HEK293 (cell line): Measurements from ENCODE around the gene CAMK2N1.

Source experiments
- FEZF1 ChIP-seq: fragments of 450-650 bp; formaldehyde crosslinking; IDR thresholded peaks from 2 replicates; pipeline ENCODE4 v1.5.1; 2016; ENCODE audit warnings: missing biosample characterization, missing genetic modification characterization
- GLI2 ChIP-seq: fragments of 450-650 bp; formaldehyde crosslinking; IDR thresholded peaks from 2 replicates; pipeline ENCODE4; 2017; ENCODE audit warnings: missing biosample characterization, missing genetic modification characterization, low read depth, borderline replicate concordance
- GLI4 ChIP-seq: fragments of 450-650 bp; formaldehyde crosslinking; IDR thresholded peaks from 2 replicates; pipeline ENCODE4 v1.5.1; 2016; ENCODE audit warnings: missing biosample characterization, missing genetic modification characterization
- KLF10 ChIP-seq: fragments of 450-650 bp; IDR thresholded peaks from 2 replicates; pipeline ENCODE4 v1.5.1; 2018; ENCODE audit warnings: missing biosample characterization, mild to moderate bottlenecking, missing genetic modification characterization
- KLF8 ChIP-seq: fragments of 450-650 bp; formaldehyde crosslinking; IDR thresholded peaks from 2 replicates; pipeline ENCODE4 v1.5.1; 2016; ENCODE audit warnings: missing biosample characterization, missing genetic modification characterization
- ZNF114 ChIP-seq: fragments of 450-650 bp; formaldehyde crosslinking; IDR thresholded peaks from 2 replicates; pipeline ENCODE4 v1.5.0; 2017; ENCODE audit warnings: missing biosample characterization, missing genetic modification characterization
- ZNF132 ChIP-seq: fragments of 450-650 bp; formaldehyde crosslinking; IDR thresholded peaks from 2 replicates; pipeline ENCODE4 v1.5.1; 2017; ENCODE audit warnings: missing biosample characterization, missing genetic modification characterization, borderline replicate concordance
- ZNF404 ChIP-seq: fragments of 450-650 bp; formaldehyde crosslinking; IDR thresholded peaks from 2 replicates; pipeline ENCODE4 v1.5.1; 2017; ENCODE audit warnings: missing biosample characterization, missing genetic modification characterization
- ZNF423 ChIP-seq: fragments of 450-650 bp; formaldehyde crosslinking; IDR thresholded peaks from 2 replicates; pipeline ENCODE4 v1.5.1; 2016; ENCODE audit warnings: missing biosample characterization, missing genetic modification characterization
- ZNF426 ChIP-seq: fragments of 450-650 bp; formaldehyde crosslinking; IDR thresholded peaks from 2 replicates; pipeline ENCODE4 v1.5.1; 2017; ENCODE audit warnings: missing biosample characterization, missing genetic modification characterization, mild to moderate bottlenecking, inconsistent platforms, moderate library complexity
- ZNF521 ChIP-seq: fragments of 450-650 bp; formaldehyde crosslinking; IDR thresholded peaks from 2 replicates; pipeline ENCODE4 v1.5.1; 2017; ENCODE audit warnings: missing biosample characterization, mild to moderate bottlenecking, missing genetic modification characterization
- ZNF548 ChIP-seq: fragments of 450-650 bp; formaldehyde crosslinking; IDR thresholded peaks from 2 replicates; pipeline ENCODE4 v1.5.1; 2016; ENCODE audit warnings: missing biosample characterization, missing genetic modification characterization
- ZNF560 ChIP-seq: fragments of 450-650 bp; formaldehyde crosslinking; IDR thresholded peaks from 2 replicates; pipeline ENCODE4 v1.5.1; 2017; ENCODE audit warnings: missing biosample characterization, missing genetic modification characterization, borderline replicate concordance
- ZNF660 ChIP-seq: fragments of 450-650 bp; IDR thresholded peaks from 2 replicates; pipeline ENCODE4 v1.5.1; 2018; ENCODE audit warnings: missing biosample characterization, mild to moderate bottlenecking, missing genetic modification characterization
- ZNF664 ChIP-seq: fragments of 450-650 bp; formaldehyde crosslinking; IDR thresholded peaks from 2 replicates; pipeline ENCODE4 v1.5.1; 2016; ENCODE audit warnings: missing biosample characterization, missing genetic modification characterization
- ZNF747 ChIP-seq: fragments of 450-650 bp; formaldehyde crosslinking; IDR thresholded peaks from 2 replicates; pipeline ENCODE4 v1.5.1; 2016; ENCODE audit warnings: missing biosample characterization, missing genetic modification characterization
- ZNF843 ChIP-seq: fragments of 450-650 bp; formaldehyde crosslinking; IDR thresholded peaks from 2 replicates; pipeline ENCODE4 v1.5.1; 2016; ENCODE audit warnings: missing biosample characterization, missing genetic modification characterization
- TF ChIP-seq, protein P1 (sequence below): fragments of 450-650 bp; formaldehyde crosslinking; IDR thresholded peaks from 2 replicates; pipeline ENCODE4 v1.5.1; 2017; ENCODE audit warnings: missing biosample characterization, missing genetic modification characterization
- TF ChIP-seq, protein P2 (sequence below): fragments of 450-650 bp; formaldehyde crosslinking; IDR thresholded peaks from 2 replicates; pipeline ENCODE4 v1.5.1; 2016; ENCODE audit warnings: missing biosample characterization, missing genetic modification characterization
- TF ChIP-seq, protein P3 (sequence below): fragments of 450-650 bp; formaldehyde crosslinking; IDR thresholded peaks from 2 replicates; pipeline ENCODE4 v1.5.1; 2017; ENCODE audit warnings: missing biosample characterization, missing genetic modification characterization
- TF ChIP-seq, protein P4 (sequence below): fragments of 450-650 bp; formaldehyde crosslinking; IDR thresholded peaks from 2 replicates; pipeline ENCODE4 v1.5.1; 2016; ENCODE audit warnings: missing biosample characterization, missing genetic modification characterization
- TF ChIP-seq, protein P5 (sequence below): fragments of 450-650 bp; formaldehyde crosslinking; IDR thresholded peaks from 2 replicates; pipeline ENCODE4 v1.5.1; 2016; ENCODE audit warnings: missing biosample characterization, missing genetic modification characterization
- TF ChIP-seq, protein P6 (sequence below): fragments of 450-650 bp; formaldehyde crosslinking; conservative IDR thresholded peaks from 2 replicates; pipeline ENCODE4 v1.5.1; 2016; ENCODE audit warnings: low read depth, missing biosample characterization, missing genetic modification characterization

CAMK2N1 gene

DNA sequence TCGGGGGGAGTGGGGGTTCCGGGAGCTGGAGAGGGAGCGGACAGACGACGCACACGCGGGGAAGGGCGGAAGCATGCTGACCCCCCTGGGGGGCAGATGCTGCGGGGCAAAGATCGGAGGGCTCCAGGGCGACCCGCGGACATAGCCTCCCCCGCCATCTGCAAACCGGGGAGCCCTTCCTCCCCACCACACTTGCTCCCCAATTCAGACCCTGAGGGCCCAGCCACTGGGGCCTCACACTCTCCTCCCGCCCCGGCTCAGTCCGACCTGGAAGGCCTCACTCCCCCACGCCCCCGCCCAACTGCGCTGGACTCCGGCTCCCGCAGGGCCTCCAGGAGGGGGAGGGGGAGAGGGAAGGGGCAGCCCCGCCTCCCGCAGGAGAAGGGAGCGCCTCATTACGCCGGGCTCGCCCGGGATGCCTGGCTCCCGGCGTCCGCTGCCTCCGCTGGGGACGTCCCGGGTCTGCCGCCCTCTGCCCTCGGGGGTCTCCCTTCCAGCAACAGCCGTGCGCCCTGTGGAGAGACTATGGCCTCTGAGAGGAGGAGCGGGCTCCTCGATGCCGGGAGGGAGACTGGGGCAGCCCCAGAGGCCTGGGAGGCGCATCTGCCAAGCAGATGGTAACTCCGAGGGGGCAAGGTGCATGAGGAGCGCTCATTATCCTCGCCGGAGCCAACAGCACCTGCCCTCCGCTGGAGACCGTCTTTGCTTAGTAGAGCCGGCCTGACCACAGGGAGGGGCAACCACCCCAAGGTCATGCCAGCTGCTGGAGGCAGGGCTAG is 636 bp upstream of the CAMK2N1 start (continued):
- TF ChIP-seq KLF10 (0 out of 2 replicates have a peak, but pooled peaks have one; percentile 22), FEZF1 (no peak), ZNF560 (tag by site-specific recombination) (no peak), GLI4 (tag by site-specific recombination) (no peak), KLF8 (tag by site-specific recombination) (peak; percentile 42; the same call in 1 of the 2 replicates), ZNF521 (tag by site-specific recombination) (no peak), ZNF114 (tag by site-specific recombination) (no peak), ZNF423 (tag by site-specific recombination) (0 out of 2 replicates have a peak, but pooled peaks have one; percentile 22), ZNF843 (tag by site-specific recombination) (peak; percentile 11; the same call in 1 of the 2 replicates), ZNF747 (tag by site-specific recombination) (no peak), GLI2 (tag by site-specific recombination) (no peak), ZNF426 (tag by site-specific recombination) (no peak), ZNF548 (tag by site-specific recombination) (peak; percentile 86), ZNF664 (tag by site-specific recombination) (no peak), ZNF404 (tag by site-specific recombination) (no peak), ZNF660 (0 out of 2 replicates have a peak, but pooled peaks have one; percentile 48), ZNF132 (no peak)
- TF ChIP-seq, protein P1, sequence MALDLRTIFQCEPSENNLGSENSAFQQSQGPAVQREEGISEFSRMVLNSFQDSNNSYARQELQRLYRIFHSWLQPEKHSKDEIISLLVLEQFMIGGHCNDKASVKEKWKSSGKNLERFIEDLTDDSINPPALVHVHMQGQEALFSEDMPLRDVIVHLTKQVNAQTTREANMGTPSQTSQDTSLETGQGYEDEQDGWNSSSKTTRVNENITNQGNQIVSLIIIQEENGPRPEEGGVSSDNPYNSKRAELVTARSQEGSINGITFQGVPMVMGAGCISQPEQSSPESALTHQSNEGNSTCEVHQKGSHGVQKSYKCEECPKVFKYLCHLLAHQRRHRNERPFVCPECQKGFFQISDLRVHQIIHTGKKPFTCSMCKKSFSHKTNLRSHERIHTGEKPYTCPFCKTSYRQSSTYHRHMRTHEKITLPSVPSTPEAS (tag by site-specific recombination) = no peak
- TF ChIP-seq, protein P2, sequence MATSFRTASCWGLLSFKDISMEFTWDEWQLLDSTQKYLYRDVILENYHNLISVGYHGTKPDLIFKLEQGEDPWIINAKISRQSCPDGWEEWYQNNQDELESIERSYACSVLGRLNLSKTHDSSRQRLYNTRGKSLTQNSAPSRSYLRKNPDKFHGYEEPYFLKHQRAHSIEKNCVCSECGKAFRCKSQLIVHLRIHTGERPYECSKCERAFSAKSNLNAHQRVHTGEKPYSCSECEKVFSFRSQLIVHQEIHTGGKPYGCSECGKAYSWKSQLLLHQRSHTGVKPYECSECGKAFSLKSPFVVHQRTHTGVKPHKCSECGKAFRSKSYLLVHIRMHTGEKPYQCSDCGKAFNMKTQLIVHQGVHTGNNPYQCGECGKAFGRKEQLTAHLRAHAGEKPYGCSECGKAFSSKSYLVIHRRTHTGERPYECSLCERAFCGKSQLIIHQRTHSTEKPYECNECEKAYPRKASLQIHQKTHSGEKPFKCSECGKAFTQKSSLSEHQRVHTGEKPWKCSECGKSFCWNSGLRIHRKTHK (tag by site-specific recombination) = no peak
- TF ChIP-seq, protein P3, sequence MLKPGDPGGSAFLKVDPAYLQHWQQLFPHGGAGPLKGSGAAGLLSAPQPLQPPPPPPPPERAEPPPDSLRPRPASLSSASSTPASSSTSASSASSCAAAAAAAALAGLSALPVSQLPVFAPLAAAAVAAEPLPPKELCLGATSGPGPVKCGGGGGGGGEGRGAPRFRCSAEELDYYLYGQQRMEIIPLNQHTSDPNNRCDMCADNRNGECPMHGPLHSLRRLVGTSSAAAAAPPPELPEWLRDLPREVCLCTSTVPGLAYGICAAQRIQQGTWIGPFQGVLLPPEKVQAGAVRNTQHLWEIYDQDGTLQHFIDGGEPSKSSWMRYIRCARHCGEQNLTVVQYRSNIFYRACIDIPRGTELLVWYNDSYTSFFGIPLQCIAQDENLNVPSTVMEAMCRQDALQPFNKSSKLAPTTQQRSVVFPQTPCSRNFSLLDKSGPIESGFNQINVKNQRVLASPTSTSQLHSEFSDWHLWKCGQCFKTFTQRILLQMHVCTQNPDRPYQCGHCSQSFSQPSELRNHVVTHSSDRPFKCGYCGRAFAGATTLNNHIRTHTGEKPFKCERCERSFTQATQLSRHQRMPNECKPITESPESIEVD (tag by site-specific recombination) = no peak
- TF ChIP-seq, protein P4, sequence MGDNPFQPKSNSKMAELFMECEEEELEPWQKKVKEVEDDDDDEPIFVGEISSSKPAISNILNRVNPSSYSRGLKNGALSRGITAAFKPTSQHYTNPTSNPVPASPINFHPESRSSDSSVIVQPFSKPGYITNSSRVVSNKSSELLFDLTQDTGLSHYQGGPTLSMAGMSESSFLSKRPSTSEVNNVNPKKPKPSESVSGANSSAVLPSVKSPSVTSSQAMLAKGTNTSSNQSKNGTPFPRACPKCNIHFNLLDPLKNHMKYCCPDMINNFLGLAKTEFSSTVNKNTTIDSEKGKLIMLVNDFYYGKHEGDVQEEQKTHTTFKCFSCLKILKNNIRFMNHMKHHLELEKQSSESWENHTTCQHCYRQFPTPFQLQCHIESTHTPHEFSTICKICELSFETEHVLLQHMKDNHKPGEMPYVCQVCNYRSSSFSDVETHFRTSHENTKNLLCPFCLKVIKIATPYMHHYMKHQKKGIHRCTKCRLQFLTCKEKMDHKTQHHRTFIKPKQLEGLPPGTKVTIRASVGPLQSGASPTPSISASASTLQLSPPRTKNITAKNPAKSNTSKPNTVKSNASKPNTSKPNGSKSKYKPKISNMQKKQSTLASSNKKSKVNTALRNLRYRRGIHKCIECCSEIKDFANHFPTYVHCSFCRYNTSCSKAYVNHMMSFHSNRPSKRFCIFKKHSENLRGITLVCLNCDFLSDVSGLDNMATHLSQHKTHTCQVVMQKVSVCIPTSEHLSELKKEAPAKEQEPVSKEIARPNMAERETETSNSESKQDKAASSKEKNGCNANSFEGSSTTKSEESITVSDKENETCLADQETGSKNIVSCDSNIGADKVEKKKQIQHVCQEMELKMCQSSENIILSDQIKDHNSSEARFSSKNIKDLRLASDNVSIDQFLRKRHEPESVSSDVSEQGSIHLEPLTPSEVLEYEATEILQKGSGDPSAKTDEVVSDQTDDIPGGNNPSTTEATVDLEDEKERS = no peak
- TF ChIP-seq, protein P5, sequence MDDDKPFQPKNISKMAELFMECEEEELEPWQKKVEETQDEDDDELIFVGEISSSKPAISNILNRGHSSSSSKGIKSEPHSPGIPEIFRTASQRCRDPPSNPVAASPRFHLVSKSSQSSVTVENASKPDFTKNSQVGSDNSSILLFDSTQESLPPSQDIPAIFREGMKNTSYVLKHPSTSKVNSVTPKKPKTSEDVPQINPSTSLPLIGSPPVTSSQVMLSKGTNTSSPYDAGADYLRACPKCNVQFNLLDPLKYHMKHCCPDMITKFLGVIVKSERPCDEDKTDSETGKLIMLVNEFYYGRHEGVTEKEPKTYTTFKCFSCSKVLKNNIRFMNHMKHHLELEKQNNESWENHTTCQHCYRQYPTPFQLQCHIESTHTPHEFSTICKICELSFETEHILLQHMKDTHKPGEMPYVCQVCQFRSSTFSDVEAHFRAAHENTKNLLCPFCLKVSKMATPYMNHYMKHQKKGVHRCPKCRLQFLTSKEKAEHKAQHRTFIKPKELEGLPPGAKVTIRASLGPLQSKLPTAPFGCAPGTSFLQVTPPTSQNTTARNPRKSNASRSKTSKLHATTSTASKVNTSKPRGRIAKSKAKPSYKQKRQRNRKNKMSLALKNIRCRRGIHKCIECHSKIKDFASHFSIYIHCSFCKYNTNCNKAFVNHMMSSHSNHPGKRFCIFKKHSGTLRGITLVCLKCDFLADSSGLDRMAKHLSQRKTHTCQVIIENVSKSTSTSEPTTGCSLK (tag by site-specific recombination) = no peak
- TF ChIP-seq, protein P6, sequence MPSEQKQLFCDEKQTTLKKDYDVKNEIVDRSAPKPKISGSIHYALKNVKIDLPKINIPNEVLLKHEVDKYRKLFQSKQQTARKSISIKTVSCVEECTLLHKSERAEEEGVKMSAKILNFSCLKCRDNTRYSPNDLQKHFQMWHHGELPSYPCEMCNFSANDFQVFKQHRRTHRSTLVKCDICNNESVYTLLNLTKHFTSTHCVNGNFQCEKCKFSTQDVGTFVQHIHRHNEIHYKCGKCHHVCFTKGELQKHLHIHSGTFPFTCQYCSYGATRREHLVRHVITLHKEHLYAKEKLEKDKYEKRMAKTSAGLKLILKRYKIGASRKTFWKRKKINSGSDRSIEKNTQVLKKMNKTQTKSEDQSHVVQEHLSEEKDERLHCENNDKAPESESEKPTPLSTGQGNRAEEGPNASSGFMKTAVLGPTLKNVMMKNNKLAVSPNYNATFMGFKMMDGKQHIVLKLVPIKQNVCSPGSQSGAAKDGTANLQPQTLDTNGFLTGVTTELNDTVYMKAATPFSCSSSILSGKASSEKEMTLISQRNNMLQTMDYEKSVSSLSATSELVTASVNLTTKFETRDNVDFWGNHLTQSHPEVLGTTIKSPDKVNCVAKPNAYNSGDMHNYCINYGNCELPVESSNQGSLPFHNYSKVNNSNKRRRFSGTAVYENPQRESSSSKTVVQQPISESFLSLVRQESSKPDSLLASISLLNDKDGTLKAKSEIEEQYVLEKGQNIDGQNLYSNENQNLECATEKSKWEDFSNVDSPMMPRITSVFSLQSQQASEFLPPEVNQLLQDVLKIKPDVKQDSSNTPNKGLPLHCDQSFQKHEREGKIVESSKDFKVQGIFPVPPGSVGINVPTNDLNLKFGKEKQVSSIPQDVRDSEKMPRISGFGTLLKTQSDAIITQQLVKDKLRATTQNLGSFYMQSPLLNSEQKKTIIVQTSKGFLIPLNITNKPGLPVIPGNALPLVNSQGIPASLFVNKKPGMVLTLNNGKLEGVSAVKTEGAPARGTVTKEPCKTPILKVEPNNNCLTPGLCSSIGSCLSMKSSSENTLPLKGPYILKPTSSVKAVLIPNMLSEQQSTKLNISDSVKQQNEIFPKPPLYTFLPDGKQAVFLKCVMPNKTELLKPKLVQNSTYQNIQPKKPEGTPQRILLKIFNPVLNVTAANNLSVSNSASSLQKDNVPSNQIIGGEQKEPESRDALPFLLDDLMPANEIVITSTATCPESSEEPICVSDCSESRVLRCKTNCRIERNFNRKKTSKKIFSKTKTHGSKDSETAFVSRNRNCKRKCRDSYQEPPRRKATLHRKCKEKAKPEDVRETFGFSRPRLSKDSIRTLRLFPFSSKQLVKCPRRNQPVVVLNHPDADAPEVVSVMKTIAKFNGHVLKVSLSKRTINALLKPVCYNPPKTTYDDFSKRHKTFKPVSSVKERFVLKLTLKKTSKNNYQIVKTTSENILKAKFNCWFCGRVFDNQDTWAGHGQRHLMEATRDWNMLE (tag by site-specific recombination) = no peak
